Measurements from ENCODE around the gene HSDL1. TPM values are rescaled to one million over a fixed set of nuclear protein-coding genes. Genes with fewer than 3 reads are reported as not detected.

Gene HSDL1
- total RNA-seq, 1 experiment from 2014 or later: 35.8 TPM

DNA sequence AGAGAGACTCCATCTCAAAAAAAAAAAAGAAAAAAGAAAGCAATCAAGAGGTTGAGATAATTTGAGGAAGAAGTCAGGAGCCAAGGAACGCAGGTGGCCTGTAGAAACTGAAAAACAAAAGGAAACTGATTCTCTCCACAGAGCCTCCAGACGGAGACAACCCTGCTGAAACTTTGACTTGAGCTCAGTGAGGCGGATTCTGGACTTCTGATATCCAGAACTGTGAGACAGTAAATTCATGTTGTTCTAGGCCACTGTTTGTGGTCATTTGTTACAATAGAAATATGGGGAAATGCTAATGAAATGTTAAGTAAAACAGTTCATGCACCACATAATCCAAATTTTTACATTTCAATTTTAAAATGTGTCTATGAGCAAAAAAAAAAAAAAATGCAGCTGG, 33.5 kb downstream of the HSDL1 start:
- Histone ChIP-seq H3K79me2 (ENCODE audit: insufficient read depth, low read length) (peaks cover 98% of the 10 kb centered on the region), H3K9me2 (ENCODE audit: insufficient read depth) (no peaks in the 10 kb centered on the region), H3K27ac (ENCODE audit: low read depth, low read length) (no peak overlapping the region), H2AFZ (ENCODE audit: low read depth, low read length, poor library complexity, severe bottlenecking) (no peak overlapping the region), H3K27me3 (ENCODE audit: insufficient read depth, low read length) (no peaks in the 10 kb centered on the region), H3K36me3 (ENCODE audit: control insufficient read depth in 1 of 2, insufficient read depth in 2 of 2, low read length in 2 of 2) (no peaks in the 10 kb centered on the region; a peak in 1 of 4 replicates), H3K9ac (ENCODE audit: low read length) (no peak overlapping the region), H3K4me2 (ENCODE audit: low read length) (no peak overlapping the region), H3K4me3 (replicated peaks in 1 of 2; ENCODE audit: low read depth in 1 of 2, low read length in 2 of 2) (no peak overlapping the region), H4K20me1 (ENCODE audit: insufficient read depth) (no peaks in the 10 kb centered on the region), H3K9me3 (ENCODE audit: control insufficient read depth in 1 of 2, insufficient read depth in 1 of 2, low read depth in 1 of 2, low read length in 2 of 2) (no peaks in the 10 kb centered on the region), H3K4me1 (ENCODE audit: control insufficient read depth in 1 of 2, insufficient read depth in 2 of 2, low read length in 2 of 2) (peaks cover 6 to 7% of the 10 kb centered on the region in 2 experiments)
- RAD21 ChIA-PET (ENCODE audit: low non-redundant PET in 1 of 2, low total read pairs in 2 of 2, uncharacterized antibody in 2 of 2, unreplicated experiment in 2 of 2): no interaction called here
- TF ChIP-seq POLR2A (IDR thresholded peaks at IDR 0.05; ENCODE audit: borderline replicate concordance, extremely low read depth, insufficient read depth, insufficient read length) (no peak), CBX3 (IDR thresholded peaks at IDR 0.05; ENCODE audit: low read depth) (no peak), EZH2 (IDR thresholded peaks at IDR 0.05) (no peak), EGR1 (IDR thresholded peaks at IDR 0.05; ENCODE audit: low read depth) (no peak), JUND (IDR thresholded peaks at IDR 0.05) (no peak), RAD21 (IDR thresholded peaks at IDR 0.05; ENCODE audit: low read depth) (no peak), YY1 (IDR thresholded peaks at IDR 0.05; ENCODE audit: extremely low read depth, insufficient replicate concordance, low read depth, low read length) (no peak), EZH2phosphoT487 (IDR thresholded peaks at IDR 0.05; ENCODE audit: borderline replicate concordance) (no peak), ZNF274 (IDR thresholded peaks at IDR 0.05; ENCODE audit: low read depth, low read length) (no peak), ZFX (IDR thresholded peaks at IDR 0.05) (no peak)
- TF ChIP-seq, protein P1, sequence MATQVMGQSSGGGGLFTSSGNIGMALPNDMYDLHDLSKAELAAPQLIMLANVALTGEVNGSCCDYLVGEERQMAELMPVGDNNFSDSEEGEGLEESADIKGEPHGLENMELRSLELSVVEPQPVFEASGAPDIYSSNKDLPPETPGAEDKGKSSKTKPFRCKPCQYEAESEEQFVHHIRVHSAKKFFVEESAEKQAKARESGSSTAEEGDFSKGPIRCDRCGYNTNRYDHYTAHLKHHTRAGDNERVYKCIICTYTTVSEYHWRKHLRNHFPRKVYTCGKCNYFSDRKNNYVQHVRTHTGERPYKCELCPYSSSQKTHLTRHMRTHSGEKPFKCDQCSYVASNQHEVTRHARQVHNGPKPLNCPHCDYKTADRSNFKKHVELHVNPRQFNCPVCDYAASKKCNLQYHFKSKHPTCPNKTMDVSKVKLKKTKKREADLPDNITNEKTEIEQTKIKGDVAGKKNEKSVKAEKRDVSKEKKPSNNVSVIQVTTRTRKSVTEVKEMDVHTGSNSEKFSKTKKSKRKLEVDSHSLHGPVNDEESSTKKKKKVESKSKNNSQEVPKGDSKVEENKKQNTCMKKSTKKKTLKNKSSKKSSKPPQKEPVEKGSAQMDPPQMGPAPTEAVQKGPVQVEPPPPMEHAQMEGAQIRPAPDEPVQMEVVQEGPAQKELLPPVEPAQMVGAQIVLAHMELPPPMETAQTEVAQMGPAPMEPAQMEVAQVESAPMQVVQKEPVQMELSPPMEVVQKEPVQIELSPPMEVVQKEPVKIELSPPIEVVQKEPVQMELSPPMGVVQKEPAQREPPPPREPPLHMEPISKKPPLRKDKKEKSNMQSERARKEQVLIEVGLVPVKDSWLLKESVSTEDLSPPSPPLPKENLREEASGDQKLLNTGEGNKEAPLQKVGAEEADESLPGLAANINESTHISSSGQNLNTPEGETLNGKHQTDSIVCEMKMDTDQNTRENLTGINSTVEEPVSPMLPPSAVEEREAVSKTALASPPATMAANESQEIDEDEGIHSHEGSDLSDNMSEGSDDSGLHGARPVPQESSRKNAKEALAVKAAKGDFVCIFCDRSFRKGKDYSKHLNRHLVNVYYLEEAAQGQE (IDR thresholded peaks at IDR 0.05; ENCODE audit: low read depth): no peak
- TF ChIP-seq, protein P2, sequence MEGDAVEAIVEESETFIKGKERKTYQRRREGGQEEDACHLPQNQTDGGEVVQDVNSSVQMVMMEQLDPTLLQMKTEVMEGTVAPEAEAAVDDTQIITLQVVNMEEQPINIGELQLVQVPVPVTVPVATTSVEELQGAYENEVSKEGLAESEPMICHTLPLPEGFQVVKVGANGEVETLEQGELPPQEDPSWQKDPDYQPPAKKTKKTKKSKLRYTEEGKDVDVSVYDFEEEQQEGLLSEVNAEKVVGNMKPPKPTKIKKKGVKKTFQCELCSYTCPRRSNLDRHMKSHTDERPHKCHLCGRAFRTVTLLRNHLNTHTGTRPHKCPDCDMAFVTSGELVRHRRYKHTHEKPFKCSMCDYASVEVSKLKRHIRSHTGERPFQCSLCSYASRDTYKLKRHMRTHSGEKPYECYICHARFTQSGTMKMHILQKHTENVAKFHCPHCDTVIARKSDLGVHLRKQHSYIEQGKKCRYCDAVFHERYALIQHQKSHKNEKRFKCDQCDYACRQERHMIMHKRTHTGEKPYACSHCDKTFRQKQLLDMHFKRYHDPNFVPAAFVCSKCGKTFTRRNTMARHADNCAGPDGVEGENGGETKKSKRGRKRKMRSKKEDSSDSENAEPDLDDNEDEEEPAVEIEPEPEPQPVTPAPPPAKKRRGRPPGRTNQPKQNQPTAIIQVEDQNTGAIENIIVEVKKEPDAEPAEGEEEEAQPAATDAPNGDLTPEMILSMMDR (IDR thresholded peaks at IDR 0.05 in 2 of 3, conservative IDR thresholded peaks at IDR 0.05 in 1 of 3; ENCODE audit: borderline replicate concordance in 1 of 3, insufficient read depth in 1 of 3, low read depth in 2 of 3, low read length in 2 of 3): no peak
- TF ChIP-seq, protein P3, sequence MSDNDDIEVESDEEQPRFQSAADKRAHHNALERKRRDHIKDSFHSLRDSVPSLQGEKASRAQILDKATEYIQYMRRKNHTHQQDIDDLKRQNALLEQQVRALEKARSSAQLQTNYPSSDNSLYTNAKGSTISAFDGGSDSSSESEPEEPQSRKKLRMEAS (IDR thresholded peaks at IDR 0.05): no peak
- POLR2A ChIA-PET: no interaction called here
- DNase-seq (ENCODE audit: low read depth, low spot score) (no peak), ATAC-seq (no peak)
- intact Hi-C loops (cut with micrococcal nuclease): no loop called here
- CTCF ChIA-PET: no interaction called here
- no TSS peak for BruUV-seq (replicated peaks)

Measured in HCT116 (cell line).